Mesothelial cell of epicardium (in vitro differentiated cells): Measurements from ENCODE around the gene MESP2. TPM values are rescaled to one million over a fixed set of nuclear protein-coding genes. Genes with fewer than 3 reads are reported as not detected.

Source experiments
- DNase-seq, 2 experiments: peaks; one replicate each; pipeline ENCODE4 v3.0.0; 2021; ENCODE audit warnings: low spot score in 2 of 2; ENCODE audit not compliant: unreplicated experiment in 2 of 2
- H3K27ac Mint-ChIP-seq: 2 replicates; pipeline ENCODE4 v1.8.0; 2021; ENCODE audit warnings: mixed read lengths
- H3K27me3 Mint-ChIP-seq: 2 replicates; pipeline ENCODE4 v1.8.0; 2021; ENCODE audit warnings: low read depth, mixed read lengths
- H3K36me3 Mint-ChIP-seq: 2 replicates; pipeline ENCODE4 v1.8.0; 2021; ENCODE audit warnings: mixed read lengths
- H3K4me1 Mint-ChIP-seq: 2 replicates; pipeline ENCODE4 v1.8.0; 2021; ENCODE audit warnings: mixed read lengths
- H3K4me3 Mint-ChIP-seq: 2 replicates; pipeline ENCODE4 v1.8.0; 2021; ENCODE audit warnings: mild to moderate bottlenecking, moderate library complexity, mixed read lengths
- H3K9me3 Mint-ChIP-seq: 2 replicates; pipeline ENCODE4 v1.8.0; 2021; ENCODE audit warnings: mixed read lengths
- total RNA-seq: library from RNA; stranded (reverse); gene quantifications from 3 replicates; pipeline ENCODE4 v1.2.1, GENCODE V29; 2021
- TF ChIP-seq, protein P1 (sequence below): fragments of 200-600 bp; sonication (generic); IDR thresholded peaks from one replicate; pipeline ENCODE4 v1.5.0; 2021; ENCODE audit warnings: antibody characterized with exemption; ENCODE audit not compliant: unreplicated experiment

Gene MESP2
- total RNA-seq, 1 donor from 2014 or later, result 0.29 TPM

DNA sequence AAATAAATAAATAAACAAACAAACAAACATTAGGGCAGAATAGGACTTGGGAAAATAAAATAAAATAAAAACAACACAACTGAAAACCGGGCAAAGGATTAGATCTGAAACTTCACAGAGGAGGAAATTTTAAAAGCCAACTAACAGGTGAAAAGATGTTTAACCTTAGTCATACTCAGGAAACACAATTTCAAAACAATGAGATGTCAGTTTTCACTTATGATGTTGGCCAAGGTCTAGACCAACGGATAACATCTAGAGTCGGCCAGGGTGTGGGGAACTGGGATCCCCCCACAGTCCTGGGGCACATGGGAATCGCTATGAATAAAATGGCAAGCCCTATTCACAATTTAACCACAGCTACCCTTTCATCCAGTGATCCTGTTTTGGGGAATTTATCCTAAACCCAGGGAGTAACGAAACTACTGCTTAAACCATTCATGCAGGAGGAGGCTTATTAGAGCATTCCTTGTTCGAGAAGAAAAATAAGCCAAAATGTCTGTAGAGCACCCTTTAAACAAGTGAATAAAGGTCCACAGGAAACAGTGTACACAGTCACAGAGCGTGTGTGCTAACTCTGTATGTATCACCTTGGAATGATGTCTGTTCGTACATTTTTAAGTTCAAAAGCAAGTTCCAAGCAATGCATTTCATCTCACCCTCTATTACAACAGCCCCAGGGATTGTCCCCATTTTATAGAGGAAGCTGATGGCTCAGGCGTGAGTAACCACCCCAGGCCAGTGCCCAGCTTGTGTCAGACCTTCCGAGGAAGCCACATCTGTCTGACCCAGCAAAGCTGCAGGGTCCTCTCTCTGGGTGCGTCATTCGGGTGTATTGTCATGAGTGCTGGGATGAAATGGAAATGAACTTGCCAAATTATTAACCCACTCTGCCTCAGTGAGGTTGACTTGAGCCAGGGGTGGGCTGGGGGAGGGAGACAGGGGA is 44.8 kb downstream of the MESP2 start:
- DNase-seq, result no peak
- Mint-ChIP-seq H3K27ac (no peak overlapping the region), H3K36me3 (peaks cover 2% of the 10 kb centered on the region), H3K9me3 (peaks cover 4% of the 10 kb centered on the region), H3K27me3 (peaks cover 29% of the 10 kb centered on the region), H3K4me3 (no peak overlapping the region), H3K4me1 (peaks cover 7% of the 10 kb centered on the region)
- TF ChIP-seq, protein P1, sequence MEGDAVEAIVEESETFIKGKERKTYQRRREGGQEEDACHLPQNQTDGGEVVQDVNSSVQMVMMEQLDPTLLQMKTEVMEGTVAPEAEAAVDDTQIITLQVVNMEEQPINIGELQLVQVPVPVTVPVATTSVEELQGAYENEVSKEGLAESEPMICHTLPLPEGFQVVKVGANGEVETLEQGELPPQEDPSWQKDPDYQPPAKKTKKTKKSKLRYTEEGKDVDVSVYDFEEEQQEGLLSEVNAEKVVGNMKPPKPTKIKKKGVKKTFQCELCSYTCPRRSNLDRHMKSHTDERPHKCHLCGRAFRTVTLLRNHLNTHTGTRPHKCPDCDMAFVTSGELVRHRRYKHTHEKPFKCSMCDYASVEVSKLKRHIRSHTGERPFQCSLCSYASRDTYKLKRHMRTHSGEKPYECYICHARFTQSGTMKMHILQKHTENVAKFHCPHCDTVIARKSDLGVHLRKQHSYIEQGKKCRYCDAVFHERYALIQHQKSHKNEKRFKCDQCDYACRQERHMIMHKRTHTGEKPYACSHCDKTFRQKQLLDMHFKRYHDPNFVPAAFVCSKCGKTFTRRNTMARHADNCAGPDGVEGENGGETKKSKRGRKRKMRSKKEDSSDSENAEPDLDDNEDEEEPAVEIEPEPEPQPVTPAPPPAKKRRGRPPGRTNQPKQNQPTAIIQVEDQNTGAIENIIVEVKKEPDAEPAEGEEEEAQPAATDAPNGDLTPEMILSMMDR, result no peak

DNA sequence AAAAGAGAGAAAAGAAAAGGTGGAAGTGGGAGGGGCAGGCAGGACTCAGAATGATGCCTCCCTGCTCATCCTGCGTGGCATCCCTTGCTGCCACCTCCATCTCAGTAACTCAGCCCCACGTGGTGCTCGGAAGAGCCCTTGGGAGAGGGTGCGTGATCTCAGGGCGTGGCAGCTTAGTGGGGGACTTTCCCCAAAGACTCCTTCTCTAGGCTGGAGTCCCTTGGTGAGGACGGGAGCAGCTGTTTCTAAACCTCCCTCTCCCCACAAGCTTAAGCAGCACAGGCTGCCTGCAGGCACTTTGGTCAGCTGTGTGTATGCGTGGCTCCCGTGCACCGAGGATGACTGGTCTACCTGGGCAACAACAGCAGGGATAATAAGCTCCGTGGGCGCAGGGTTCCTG is 45.9 kb downstream of the MESP2 start:
- no peaks in the 10 kb centered on the region for H3K9me3 Mint-ChIP-seq
- H3K4me3 Mint-ChIP-seq, result no peak overlapping the region
- TF ChIP-seq, protein P1, result no peak
- no peaks in the 10 kb centered on the region for H3K4me1 Mint-ChIP-seq
- no peak for DNase-seq
- no peak overlapping the region for H3K27ac Mint-ChIP-seq
- peaks cover 19% of the 10 kb centered on the region for H3K27me3 Mint-ChIP-seq
- no peaks in the 10 kb centered on the region for H3K36me3 Mint-ChIP-seq

DNA sequence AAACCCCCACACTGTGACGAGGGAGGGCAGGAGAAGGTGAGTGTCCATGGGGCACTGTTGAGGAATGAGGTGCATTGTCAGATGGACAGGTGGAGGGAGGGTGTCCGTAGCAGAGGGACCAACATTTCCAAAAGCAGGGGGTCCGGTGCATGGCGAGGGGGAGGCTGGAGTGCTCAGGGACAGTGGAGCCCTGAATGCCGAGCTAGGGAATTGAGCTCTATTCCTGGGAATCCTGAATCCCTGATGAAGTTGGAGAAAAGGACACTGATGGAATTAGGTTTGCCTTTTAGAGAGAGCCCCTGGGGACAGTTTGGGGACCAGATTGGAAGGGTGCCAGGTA is 46.4 kb downstream of the MESP2 start:
- TF ChIP-seq, protein P1, result no peak
- Mint-ChIP-seq H3K27me3 (peaks cover 15% of the 10 kb centered on the region), H3K4me1 (no peaks in the 10 kb centered on the region), H3K27ac (no peak overlapping the region), H3K36me3 (no peaks in the 10 kb centered on the region), H3K4me3 (no peak overlapping the region), H3K9me3 (no peaks in the 10 kb centered on the region)
- no peak for DNase-seq

DNA sequence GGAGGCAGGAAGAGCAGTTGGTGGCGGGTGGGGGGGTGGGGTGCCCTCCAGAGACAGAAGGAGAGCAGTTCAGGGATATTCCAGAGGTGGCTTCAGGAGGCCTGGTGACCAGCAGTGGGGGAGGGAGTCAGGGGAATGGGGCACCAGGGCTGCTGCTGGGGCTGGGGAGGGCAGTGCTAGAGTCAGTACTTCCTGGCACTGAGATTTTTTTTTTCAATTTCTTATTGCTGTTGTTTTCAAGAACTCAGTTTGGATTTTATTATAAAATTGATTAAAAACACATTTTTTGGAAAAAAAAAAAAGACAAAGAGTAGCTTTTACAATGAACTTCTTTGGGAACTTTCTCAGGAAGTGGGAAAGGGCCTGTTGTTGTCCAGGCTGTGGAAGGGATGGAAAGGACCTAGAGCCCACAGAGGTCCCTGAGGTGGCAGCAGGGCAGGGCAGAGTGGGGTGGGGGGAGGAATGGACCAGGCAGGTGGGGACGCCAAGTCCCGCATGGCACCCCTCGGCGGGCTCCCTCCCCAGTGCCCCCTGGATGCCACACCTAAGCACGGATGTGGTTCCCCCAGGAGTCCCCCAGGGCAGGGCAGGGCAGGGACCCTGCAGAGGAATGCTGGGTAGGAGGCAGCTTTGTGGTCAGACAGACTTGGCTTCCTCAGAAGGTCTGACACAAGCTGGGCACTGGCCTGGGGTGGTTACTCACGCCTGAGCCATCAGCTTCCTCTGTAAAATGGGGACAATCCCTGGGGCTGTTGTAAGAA is 47.0 kb downstream of the MESP2 start:
- peaks cover 11% of the 10 kb centered on the region for H3K27me3 Mint-ChIP-seq
- TF ChIP-seq, protein P1, result no peak
- DNase-seq, result no peak
- no peaks in the 10 kb centered on the region for H3K4me1 Mint-ChIP-seq
- H3K27ac Mint-ChIP-seq, result no peak overlapping the region
- no peaks in the 10 kb centered on the region for H3K36me3 Mint-ChIP-seq
- no peak overlapping the region for H3K4me3 Mint-ChIP-seq
- H3K9me3 Mint-ChIP-seq, result no peaks in the 10 kb centered on the region

DNA sequence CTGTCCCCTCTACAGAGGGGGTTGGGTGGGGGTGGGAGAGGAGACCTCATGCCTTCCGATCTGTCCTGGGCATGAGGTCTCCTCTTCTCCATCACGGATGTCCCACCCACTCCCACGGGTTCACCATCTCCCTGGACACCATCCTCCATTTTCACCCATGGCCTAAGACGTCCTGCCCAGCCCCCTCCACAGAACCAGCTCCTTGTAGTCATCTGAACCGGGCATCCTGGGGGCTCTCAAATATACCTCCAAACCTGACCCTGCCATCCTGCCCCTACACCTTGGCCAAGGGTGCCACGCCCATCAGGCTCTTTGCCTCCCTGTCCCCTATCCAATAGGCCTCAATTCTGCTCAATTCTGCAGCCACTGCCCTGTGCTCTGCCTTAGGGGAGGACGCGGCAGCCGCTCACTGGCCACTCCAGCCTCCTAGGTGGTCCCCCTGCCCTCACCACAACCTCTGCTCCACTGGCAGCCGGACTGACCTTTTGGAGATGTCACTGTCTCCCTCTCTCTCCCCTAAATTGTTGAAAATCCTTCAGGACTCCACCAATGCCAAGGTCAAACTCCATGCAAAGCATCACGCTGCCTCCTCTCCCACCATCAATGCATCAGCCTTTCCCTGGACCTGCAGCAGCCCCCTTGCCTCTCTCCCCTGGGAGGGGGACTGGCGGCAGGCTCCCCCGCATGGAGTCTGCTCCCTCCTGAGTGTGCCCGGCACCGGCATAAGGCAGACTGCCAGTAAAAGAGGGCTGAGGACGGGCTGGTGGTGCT is 47.9 kb downstream of the MESP2 start:
- no peak overlapping the region for H3K27ac Mint-ChIP-seq
- peaks cover 6% of the 10 kb centered on the region for H3K4me1 Mint-ChIP-seq

More for the DNA sequence above, 47.9 kb downstream of the MESP2 start:
- H3K36me3 Mint-ChIP-seq, result no peaks in the 10 kb centered on the region
- peaks cover 8% of the 10 kb centered on the region for H3K27me3 Mint-ChIP-seq
- DNase-seq, result no peak
- TF ChIP-seq, protein P1, result no peak
- H3K9me3 Mint-ChIP-seq, result no peaks in the 10 kb centered on the region
- H3K4me3 Mint-ChIP-seq, result no peak overlapping the region
